ENCODE measurements around the gene MEI1.
"Not testable (repeated sequence)": the region's sequence is repeated elsewhere in the genome, so short reads cannot be mapped to it uniquely, and the experiment has no call there.

DNA sequence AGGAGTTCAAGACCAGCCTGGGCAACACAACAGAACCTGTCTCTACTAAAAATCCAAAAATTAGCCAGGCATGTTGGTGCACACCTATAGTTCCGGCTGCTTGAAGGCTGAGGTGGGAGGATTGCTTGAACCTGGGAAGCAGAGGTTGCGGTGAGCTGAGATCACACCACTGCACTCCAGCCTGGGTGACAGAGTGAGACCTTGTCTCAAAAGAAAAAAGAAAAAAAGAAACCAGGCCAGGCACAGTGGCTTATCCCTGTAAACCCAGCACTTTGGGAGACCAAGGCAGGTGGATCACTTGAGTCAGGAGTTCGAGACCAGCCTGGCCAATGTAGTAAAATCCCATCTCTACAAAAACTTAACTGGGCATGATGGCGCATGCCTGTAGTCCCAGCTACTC lies 33.9 kb downstream of the MEI1 start:
- TF ChIP-seq, protein P1, sequence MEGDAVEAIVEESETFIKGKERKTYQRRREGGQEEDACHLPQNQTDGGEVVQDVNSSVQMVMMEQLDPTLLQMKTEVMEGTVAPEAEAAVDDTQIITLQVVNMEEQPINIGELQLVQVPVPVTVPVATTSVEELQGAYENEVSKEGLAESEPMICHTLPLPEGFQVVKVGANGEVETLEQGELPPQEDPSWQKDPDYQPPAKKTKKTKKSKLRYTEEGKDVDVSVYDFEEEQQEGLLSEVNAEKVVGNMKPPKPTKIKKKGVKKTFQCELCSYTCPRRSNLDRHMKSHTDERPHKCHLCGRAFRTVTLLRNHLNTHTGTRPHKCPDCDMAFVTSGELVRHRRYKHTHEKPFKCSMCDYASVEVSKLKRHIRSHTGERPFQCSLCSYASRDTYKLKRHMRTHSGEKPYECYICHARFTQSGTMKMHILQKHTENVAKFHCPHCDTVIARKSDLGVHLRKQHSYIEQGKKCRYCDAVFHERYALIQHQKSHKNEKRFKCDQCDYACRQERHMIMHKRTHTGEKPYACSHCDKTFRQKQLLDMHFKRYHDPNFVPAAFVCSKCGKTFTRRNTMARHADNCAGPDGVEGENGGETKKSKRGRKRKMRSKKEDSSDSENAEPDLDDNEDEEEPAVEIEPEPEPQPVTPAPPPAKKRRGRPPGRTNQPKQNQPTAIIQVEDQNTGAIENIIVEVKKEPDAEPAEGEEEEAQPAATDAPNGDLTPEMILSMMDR (IDR thresholded peaks at IDR 0.05): not testable (repeated sequence)
- TF ChIP-seq POLR2A (IDR thresholded peaks at IDR 0.05): not testable (repeated sequence)
